Upper lobe of left lung (tissue), 6 donors: Measurements from ENCODE around the gene DCAF8. TPM values are rescaled to one million over a fixed set of nuclear protein-coding genes. Genes with fewer than 3 reads are reported as not detected.

Source experiments
- ATAC-seq, 2 donors: fragments of 200-7000 bp; cut with Tn5 transposase; one replicate each; pipeline ENCODE4 v1.9.1; 2022; ENCODE audit warnings: mild to moderate bottlenecking in 2 of 2, moderate library complexity in 2 of 2; ENCODE audit not compliant: low FRiP score in 2 of 2
- DNase-seq, 2 donors: peaks; one replicate each; pipeline ENCODE4 v3.0.0-alpha.2; 2019 to 2020
- H3K27ac ChIP-seq, 4 donors: fragments of 200-600 bp; sonication (generic); one replicate each; pipeline ENCODE4 v1.5.1; 2016 to 2019
- H3K27me3 ChIP-seq, 4 donors: fragments of 200-600 bp; sonication (generic); one replicate each; pipeline ENCODE4 v1.5.1; 2017 to 2019
- H3K36me3 ChIP-seq, 4 donors: fragments of 200-600 bp; sonication (generic); one replicate each; pipeline ENCODE4 v1.5.1; 2016 to 2019
- H3K4me1 ChIP-seq, 4 donors: fragments of 200-600 bp; sonication (generic); one replicate each; pipeline ENCODE4 v1.5.1; 2018 to 2019
- H3K4me3 ChIP-seq, 4 donors: fragments of 200-600 bp; sonication (generic); one replicate each; pipeline ENCODE4 v1.5.1; 2017 to 2019; ENCODE audit warnings: mild to moderate bottlenecking in 2 of 4, moderate library complexity in 1 of 4
- H3K9me3 ChIP-seq, 4 donors: fragments of 200-600 bp; sonication (generic); one replicate each; pipeline ENCODE4 v1.5.1; 2018 to 2019
- EP300 ChIP-seq, 4 donors: sonication (generic); formaldehyde crosslinking; IDR thresholded peaks; one replicate each; pipeline ENCODE4 v1.5.1; 2017; ENCODE audit warnings: antibody characterized with exemption in 4 of 4, control low read depth in 2 of 4
- POLR2A ChIP-seq, 4 donors: fragments of 450-650 bp; IDR thresholded peaks; one replicate each; pipeline ENCODE4 v1.5.1; 2016 to 2017; ENCODE audit warnings: antibody characterized with exemption in 4 of 4, mild to moderate bottlenecking in 2 of 4
- POLR2AphosphoS5 ChIP-seq, 2 donors: sonication (generic); formaldehyde crosslinking; IDR thresholded peaks; one replicate each; pipeline ENCODE4 v1.5.1; 2017; ENCODE audit warnings: antibody characterized with exemption in 2 of 2
- WGBS, 2 donors: methylation state at CpG; one replicate each; pipeline ENCODE4 v1.1.5; 2017 to 2018; 5-methylcytosine and 5-hydroxymethylcytosine counted together
- total RNA-seq, 6 donors: library from RNA; depleted of rRNA in 4 of 6; stranded (reverse); fragments of >200 nt in 4 of 6; gene quantifications; one replicate each; pipeline versions ENCODE4 v1.1.0 to v1.2.1, GENCODE V29; 2016 to 2021
- TF ChIP-seq, protein P1 (sequence below), 6 experiments: fragments of 450-650 bp in 4 of 6; fragments of 200-600 bp in 2 of 6; sonication (generic) in 2 of 6; IDR thresholded peaks; one replicate each; pipeline ENCODE4 v1.5.1; 2016 to 2019; ENCODE audit warnings: antibody characterized with exemption in 6 of 6
- donor health status: DM: no; HTN: no; CAD: no; lungs with moderate emphysema.
- donor health status: DM: no; HTN: yes; CAD: no; lungs with severe emphysema.

DCAF8 gene
- total RNA-seq, 6 donors from 2014 or later = 108 to 340 (median 155) TPM

DNA sequence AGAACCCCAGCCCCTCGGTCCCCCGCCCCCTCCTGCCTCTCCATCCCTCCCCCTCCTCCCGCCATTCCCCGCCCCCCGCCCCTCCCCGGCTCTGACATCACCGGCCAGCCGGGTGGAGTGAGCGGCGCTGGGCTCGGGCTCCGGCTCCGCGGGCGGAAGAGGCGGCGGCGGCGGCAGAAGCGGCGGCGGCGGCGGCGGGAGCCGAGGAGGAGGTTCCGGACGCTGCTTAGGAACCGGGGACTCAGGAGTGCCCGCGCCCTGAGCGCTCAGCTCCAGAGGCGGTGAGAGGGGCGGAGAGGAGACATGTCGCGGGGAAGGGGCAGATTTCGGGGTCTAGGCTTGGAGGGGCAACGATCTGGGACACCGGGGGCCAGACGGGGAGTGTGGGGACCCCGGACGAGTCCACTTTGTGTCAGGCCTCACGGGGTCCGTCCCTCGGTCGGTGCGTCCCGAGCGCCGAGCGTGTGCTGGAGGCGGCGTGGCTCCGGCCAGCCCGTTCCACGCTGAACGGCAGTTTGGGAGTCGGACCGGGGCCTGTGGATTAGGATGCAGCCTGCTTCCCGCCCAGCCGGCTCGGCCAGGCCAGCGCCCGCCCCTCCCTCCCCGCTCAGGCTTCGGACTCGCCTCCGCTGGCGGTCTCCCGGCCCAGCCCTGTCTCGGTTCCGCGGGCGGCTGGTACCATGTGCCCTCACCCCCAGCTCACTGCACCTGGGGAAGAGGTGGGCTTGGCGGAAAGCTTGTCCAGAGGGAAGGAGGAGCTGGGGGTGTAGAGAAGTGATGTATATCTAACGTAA, 56.9 kb downstream of the DCAF8 start, which contains the start of gene PEA15:
Gene PEA15 (plus strand): TSS at position 143 of the 794 bp plus-strand sequence. CDS start 6,161 bp downstream, outside the sequence.
- H3K4me3 ChIP-seq = peak within 1 kb of the TSS; percentile 63 to 98 (median 94)
- H3K9me3 ChIP-seq = no peaks in the 10 kb centered on the region
- peaks cover 49 to 59% (median 52%) of the 10 kb centered on the region in 4 donors for H3K4me1 ChIP-seq
- H3K27me3 ChIP-seq = no peaks in the 10 kb centered on the region
- TF ChIP-seq EP300 (IDR thresholded peaks at IDR 0.05) = no peak
- TF ChIP-seq POLR2AphosphoS5 (IDR thresholded peaks at IDR 0.05) = peak; percentile 32 to 68
- TF ChIP-seq POLR2A (IDR thresholded peaks at IDR 0.05) = peak in 3 of 4 donors; percentile 39 to 82 (median 71)
- 1% methylated on average over 20 to 33 of the region's 76 CpGs for WGBS, 2 donors
- peak within 1 kb of the TSS; percentile 88 to 97 (median 94) for H3K27ac ChIP-seq
- ATAC-seq = peak; percentile 78 to 92
- H3K36me3 ChIP-seq = peaks cover 0 to 24% (median 2%) of the 10 kb centered on the region in 4 donors
- DNase-seq = peak; percentile 75 to 96

DNA sequence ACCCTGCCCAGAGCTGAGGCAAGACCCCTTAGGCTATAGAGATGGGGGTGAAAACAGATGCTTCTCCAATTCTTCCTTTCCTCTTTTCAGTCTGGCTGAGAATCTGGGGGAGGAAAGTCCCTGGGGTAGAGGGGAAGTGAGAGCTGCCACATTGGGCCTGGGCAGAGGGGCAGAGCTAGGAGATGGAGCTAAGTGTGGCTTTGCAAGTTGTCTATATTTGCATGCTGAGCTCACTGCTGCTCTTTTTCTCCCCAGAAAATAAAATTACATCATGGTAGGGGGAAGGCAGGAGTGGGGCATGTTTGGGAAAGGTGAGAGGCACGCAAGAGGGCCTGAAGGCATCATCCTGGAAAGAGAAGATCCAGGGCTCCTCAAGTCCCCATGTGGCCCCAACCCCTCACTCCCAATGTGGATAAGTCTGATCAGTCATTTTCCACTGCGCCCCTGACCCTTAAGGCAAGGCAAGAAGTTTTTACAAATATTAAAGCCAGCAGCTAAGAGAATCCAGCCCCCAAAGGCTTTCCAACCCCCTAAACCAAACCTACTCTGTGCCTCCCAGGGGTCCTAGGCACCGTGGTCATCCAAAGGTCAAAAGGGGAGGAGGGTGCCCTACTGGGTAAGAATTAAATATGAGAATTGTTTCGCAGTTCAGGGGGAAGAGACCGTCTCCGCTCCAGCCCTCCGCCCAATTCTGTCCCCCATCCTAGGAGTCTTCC, 57.7 kb downstream of the DCAF8 start:
- 21 to 28% methylated on average over 7 of the region's 7 CpGs for WGBS, 2 donors
- Histone ChIP-seq H3K27me3 (no peaks in the 10 kb centered on the region), H3K4me3 (peak overlapping the region; percentile 18 to 97 (median 76)), H3K9me3 (no peaks in the 10 kb centered on the region), H3K4me1 (peaks cover 43 to 52% (median 45%) of the 10 kb centered on the region in 4 donors), H3K27ac (peak overlapping the region; percentile 88 to 97 (median 94)), H3K36me3 (peaks cover 0 to 19% (median 0%) of the 10 kb centered on the region in 4 donors)
- TF ChIP-seq POLR2AphosphoS5 (IDR thresholded peaks at IDR 0.05) = no peak
- no peak for TF ChIP-seq POLR2A (IDR thresholded peaks at IDR 0.05)
- TF ChIP-seq, protein P1, sequence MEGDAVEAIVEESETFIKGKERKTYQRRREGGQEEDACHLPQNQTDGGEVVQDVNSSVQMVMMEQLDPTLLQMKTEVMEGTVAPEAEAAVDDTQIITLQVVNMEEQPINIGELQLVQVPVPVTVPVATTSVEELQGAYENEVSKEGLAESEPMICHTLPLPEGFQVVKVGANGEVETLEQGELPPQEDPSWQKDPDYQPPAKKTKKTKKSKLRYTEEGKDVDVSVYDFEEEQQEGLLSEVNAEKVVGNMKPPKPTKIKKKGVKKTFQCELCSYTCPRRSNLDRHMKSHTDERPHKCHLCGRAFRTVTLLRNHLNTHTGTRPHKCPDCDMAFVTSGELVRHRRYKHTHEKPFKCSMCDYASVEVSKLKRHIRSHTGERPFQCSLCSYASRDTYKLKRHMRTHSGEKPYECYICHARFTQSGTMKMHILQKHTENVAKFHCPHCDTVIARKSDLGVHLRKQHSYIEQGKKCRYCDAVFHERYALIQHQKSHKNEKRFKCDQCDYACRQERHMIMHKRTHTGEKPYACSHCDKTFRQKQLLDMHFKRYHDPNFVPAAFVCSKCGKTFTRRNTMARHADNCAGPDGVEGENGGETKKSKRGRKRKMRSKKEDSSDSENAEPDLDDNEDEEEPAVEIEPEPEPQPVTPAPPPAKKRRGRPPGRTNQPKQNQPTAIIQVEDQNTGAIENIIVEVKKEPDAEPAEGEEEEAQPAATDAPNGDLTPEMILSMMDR (IDR thresholded peaks at IDR 0.05) = no peak
- TF ChIP-seq EP300 (IDR thresholded peaks at IDR 0.05) = no peak
- DNase-seq = no peak
- peak in 1 of 2 donors; percentile 5 for ATAC-seq

DNA sequence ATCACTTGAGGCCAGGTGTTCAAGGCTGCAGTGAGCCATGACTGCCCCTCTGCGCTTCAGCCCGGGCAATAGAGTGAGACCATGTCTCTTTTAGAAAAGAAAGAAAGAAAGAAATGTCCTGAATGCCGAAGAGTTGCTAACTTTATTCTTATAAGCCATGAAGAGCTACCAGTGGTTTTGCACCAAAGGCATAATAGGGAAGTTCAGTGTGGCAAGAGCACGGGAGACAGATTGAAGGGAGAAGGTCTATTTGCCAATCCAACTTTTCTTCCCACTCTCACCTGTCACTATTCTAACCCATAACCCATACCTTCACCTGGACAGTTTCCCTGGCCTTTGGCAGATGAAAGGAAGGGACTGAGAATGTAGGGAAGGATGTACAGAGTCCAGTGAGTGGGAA, 61.6 kb downstream of the DCAF8 start:
- no peaks in the 10 kb centered on the region for H3K9me3 ChIP-seq
- 90 to 93% methylated on average over 4 of the region's 4 CpGs for WGBS, 2 donors
- ATAC-seq = no peak
- H3K27me3 ChIP-seq = no peaks in the 10 kb centered on the region
- TF ChIP-seq POLR2A (IDR thresholded peaks at IDR 0.05) = no peak
- TF ChIP-seq, protein P1 (IDR thresholded peaks at IDR 0.05) = no peak
- no peak for TF ChIP-seq EP300 (IDR thresholded peaks at IDR 0.05)
- no peak for TF ChIP-seq POLR2AphosphoS5 (IDR thresholded peaks at IDR 0.05)
- peaks cover 7 to 14% (median 12%) of the 10 kb centered on the region in 4 donors for H3K4me1 ChIP-seq
- H3K4me3 ChIP-seq = no peak overlapping the region
- no peak for DNase-seq
- no peaks in the 10 kb centered on the region for H3K36me3 ChIP-seq
- no peak overlapping the region for H3K27ac ChIP-seq

DNA sequence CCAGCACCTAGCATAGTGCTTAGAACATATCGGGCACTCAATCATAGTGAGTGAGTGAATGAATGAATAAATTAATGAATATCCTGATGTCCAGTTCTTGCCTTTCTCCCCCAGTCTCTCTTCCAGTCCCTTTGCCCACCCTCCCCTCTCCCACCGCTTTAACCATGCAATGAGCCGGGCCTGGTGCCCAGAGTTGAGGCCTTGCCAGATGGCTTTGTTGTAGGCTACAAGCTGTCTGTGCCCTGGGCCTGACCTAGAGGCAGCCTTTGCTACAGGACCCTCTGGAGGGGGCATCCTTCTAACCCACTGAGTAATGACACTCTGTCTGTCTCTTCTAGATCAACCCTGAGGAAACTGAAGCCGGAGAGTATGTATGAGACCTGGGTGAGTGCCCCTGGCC, 65.1 kb downstream of the DCAF8 start:
- WGBS, 2 donors = 93 to 97% methylated on average over 4 of the region's 4 CpGs
- ATAC-seq = no peak

More for the DNA sequence above, 65.1 kb downstream of the DCAF8 start:
- TF ChIP-seq POLR2AphosphoS5 (IDR thresholded peaks at IDR 0.05) (no peak), POLR2A (IDR thresholded peaks at IDR 0.05) (no peak), EP300 (IDR thresholded peaks at IDR 0.05) (no peak)
- TF ChIP-seq, protein P1 (IDR thresholded peaks at IDR 0.05) = no peak
- Histone ChIP-seq H3K27ac (no peak overlapping the region), H3K4me1 (peaks cover 5 to 10% (median 10%) of the 10 kb centered on the region in 4 donors), H3K9me3 (no peaks in the 10 kb centered on the region), H3K36me3 (no peaks in the 10 kb centered on the region), H3K4me3 (no peak overlapping the region), H3K27me3 (no peaks in the 10 kb centered on the region)
- no peak for DNase-seq
